SW 1271 (cell line): ENCODE data around the gene SPCS2.

ENCODE experiments used
- DNase-seq, 2 experiments: peaks; one replicate each; lab custom pipeline; 2025; lab: John Stamatoyannopoulos, UW

The SPCS2 gene

GRCh38 chr11:74948898-74949752, at the start of gene SPCS2, which contains the start of gene XRRA1:
Gene SPCS2 (plus strand): TSS chr11:74949266. CDS start chr11:74949286, 20 bp downstream.
Gene XRRA1 (minus strand): TSS chr11:74949091. CDS start chr11:74940878, 8,213 bp downstream.
- peak; percentile 96 to 98 for DNase-seq

GRCh38 chr11:74902342-74902741, 46.7 kb upstream of the SPCS2 start:
- DNase-seq = no peak

- DNase-seq = no peak
These were observed 43.7 kb upstream of the SPCS2 start for GRCh38 chr11:74905326-74905725.

GRCh38 chr11:74909385-74909784, 39.7 kb upstream of the SPCS2 start:
- no peak for DNase-seq

GRCh38 chr11:74909812-74910211, 39.3 kb upstream of the SPCS2 start:
- no peak for DNase-seq

GRCh38 chr11:74923125-74923524, 25.9 kb upstream of the SPCS2 start:
- no peak for DNase-seq

- no peak for DNase-seq
These were observed 23.8 kb upstream of the SPCS2 start for GRCh38 chr11:74925281-74925680.

GRCh38 chr11:74926304-74927030, 22.6 kb upstream of the SPCS2 start:
- DNase-seq = no peak

- DNase-seq = no peak
These were observed 21.6 kb upstream of the SPCS2 start for GRCh38 chr11:74927496-74927895.

GRCh38 chr11:74929431-74930363, 19.4 kb upstream of the SPCS2 start:
- DNase-seq = peak; percentile 69 to 79

GRCh38 chr11:74932169-74932568, 16.9 kb upstream of the SPCS2 start:
- no peak for DNase-seq

- no peak for DNase-seq
These were observed 16.3 kb upstream of the SPCS2 start for GRCh38 chr11:74932797-74933196.

GRCh38 chr11:74933765-74934164, 15.3 kb upstream of the SPCS2 start:
- DNase-seq = no peak

GRCh38 chr11:74935285-74935684, 13.8 kb upstream of the SPCS2 start:
- DNase-seq = no peak

GRCh38 chr11:74936087-74936486, 13.0 kb upstream of the SPCS2 start:
- DNase-seq = no peak

- no peak for DNase-seq
These were observed 12.1 kb upstream of the SPCS2 start for GRCh38 chr11:74936976-74937375.

GRCh38 chr11:74937696-74938475, 11.2 kb upstream of the SPCS2 start:
- DNase-seq = no peak

- no peak for DNase-seq
These were observed 7.6 kb upstream of the SPCS2 start for GRCh38 chr11:74941492-74941891.

GRCh38 chr11:74942073-74942759, 6.8 kb upstream of the SPCS2 start:
- DNase-seq = no peak

- DNase-seq = peak in 1 of 2 experiments; percentile 63
These were observed 544 bp upstream of the SPCS2 start for GRCh38 chr11:74948546-74948897.

- DNase-seq = no peak
These were observed 679 bp downstream of the SPCS2 start for GRCh38 chr11:74949753-74950137.
